Measurements from ENCODE around the gene GTSE1.

The GTSE1 gene

GRCh38 chr22:46354176-46354992 is 57.7 kb downstream of the GTSE1 start:
- DNase-seq, result no peak

- no peak for DNase-seq
Observed at GRCh38 chr22:46354993-46355305, 58.3 kb downstream of the GTSE1 start.

GRCh38 chr22:46355369-46355995 is 58.8 kb downstream of the GTSE1 start:
- DNase-seq, result no peak

GRCh38 chr22:46355996-46356471 is 59.4 kb downstream of the GTSE1 start:
- no peak for DNase-seq

GRCh38 chr22:46356496-46357480 is 60.1 kb downstream of the GTSE1 start:
- no peak for DNase-seq

GRCh38 chr22:46357711-46358520 is 61.2 kb downstream of the GTSE1 start:
- no peak for DNase-seq

- DNase-seq, result no peak
Observed at GRCh38 chr22:46358766-46359165, 62.1 kb downstream of the GTSE1 start.

GRCh38 chr22:46359362-46359761 is 62.7 kb downstream of the GTSE1 start:
- no peak for DNase-seq

GRCh38 chr22:46360097-46360496 is 63.4 kb downstream of the GTSE1 start:
- no peak for DNase-seq

GRCh38 chr22:46360891-46361290 is 64.2 kb downstream of the GTSE1 start:
- DNase-seq, result no peak

GRCh38 chr22:46361826-46362202 is 65.1 kb downstream of the GTSE1 start:
- no peak for DNase-seq

GRCh38 chr22:46362203-46362933 is 65.7 kb downstream of the GTSE1 start:
- DNase-seq, result no peak

- no peak for DNase-seq
Observed at GRCh38 chr22:46362934-46363515, 66.4 kb downstream of the GTSE1 start.

GRCh38 chr22:46363611-46364321 is 67.1 kb downstream of the GTSE1 start:
- DNase-seq, result no peak

- DNase-seq, result no peak
Observed at GRCh38 chr22:46364341-46365165, 67.9 kb downstream of the GTSE1 start.

GRCh38 chr22:46365166-46365624 is 68.5 kb downstream of the GTSE1 start:
- DNase-seq, result no peak

GRCh38 chr22:46366327-46366731 is 69.7 kb downstream of the GTSE1 start:
- no peak for DNase-seq

GRCh38 chr22:46366801-46367706 is 70.4 kb downstream of the GTSE1 start:
- DNase-seq, result no peak
